CMK (cell line): ENCODE data around the gene NRIP1.
A peak's percentile ranks its signal among the peaks of the same experiment; 100 is the strongest.

Experiments
- DNase-seq: peaks from one replicate; pipeline ENCODE4 v3.0.0-alpha.2; 2010; ENCODE audit warnings: low read depth

Gene NRIP1

GRCh38 chr21:15064576-15065391, at the start of gene NRIP1:
Gene NRIP1 (minus strand): TSS chr21:15065000. CDS start chr21:14968192, 96,808 bp downstream.
- DNase-seq, result peak; percentile 73

GRCh38 chr21:15112858-15113257, 48.1 kb upstream of the NRIP1 start:
- DNase-seq, result no peak

- no peak for DNase-seq
Measured at GRCh38 chr21:15108801-15109200, 44.0 kb upstream of the NRIP1 start.

- DNase-seq, result no peak
Measured at GRCh38 chr21:15104470-15104869, 39.7 kb upstream of the NRIP1 start.

- DNase-seq, result no peak
Measured at GRCh38 chr21:15098908-15099307, 34.1 kb upstream of the NRIP1 start.

- no peak for DNase-seq
Measured at GRCh38 chr21:15098181-15098580, 33.4 kb upstream of the NRIP1 start.

- DNase-seq, result no peak
Measured at GRCh38 chr21:15097580-15097979, 32.8 kb upstream of the NRIP1 start.

GRCh38 chr21:15096146-15096545, 31.3 kb upstream of the NRIP1 start:
- no peak for DNase-seq

- no peak for DNase-seq
Measured at GRCh38 chr21:15095326-15095725, 30.5 kb upstream of the NRIP1 start.

- DNase-seq, result no peak
Measured at GRCh38 chr21:15094706-15095105, 29.9 kb upstream of the NRIP1 start.

GRCh38 chr21:15093216-15093615, 28.4 kb upstream of the NRIP1 start:
- DNase-seq, result no peak

- DNase-seq, result no peak
Measured at GRCh38 chr21:15092745-15093144, 27.9 kb upstream of the NRIP1 start.

- no peak for DNase-seq
Measured at GRCh38 chr21:15090390-15090789, 25.6 kb upstream of the NRIP1 start.

- DNase-seq, result no peak
Measured at GRCh38 chr21:15088488-15088887, 23.7 kb upstream of the NRIP1 start.

- DNase-seq, result no peak
Measured at GRCh38 chr21:15084668-15085067, 19.9 kb upstream of the NRIP1 start.

GRCh38 chr21:15080526-15080925, 15.7 kb upstream of the NRIP1 start:
- no peak for DNase-seq

GRCh38 chr21:15079269-15079668, 14.5 kb upstream of the NRIP1 start:
- DNase-seq, result no peak

- DNase-seq, result no peak
Measured at GRCh38 chr21:15078180-15078579, 13.4 kb upstream of the NRIP1 start.

GRCh38 chr21:15077529-15078145, 12.8 kb upstream of the NRIP1 start:
- no peak for DNase-seq

- DNase-seq, result no peak
Measured at GRCh38 chr21:15076730-15077129, 11.9 kb upstream of the NRIP1 start.

GRCh38 chr21:15071009-15071408, 6.2 kb upstream of the NRIP1 start:
- no peak for DNase-seq

- DNase-seq, result no peak
Measured at GRCh38 chr21:15066123-15066575, 1.3 kb upstream of the NRIP1 start.

- peak; percentile 45 for DNase-seq
Measured at GRCh38 chr21:15065392-15066122, 757 bp upstream of the NRIP1 start.
